H9 (cell line): ENCODE results near the gene RNF180. TPM values are rescaled to one million over a fixed set of nuclear protein-coding genes. Genes with fewer than 3 reads are reported as not detected.

Experiments
- DNase-seq: peaks from one replicate; pipeline ENCODE4 v3.0.0-alpha.2; 2017
- H2AFZ ChIP-seq: one replicate; pipeline ENCODE4 v1.6.1; 2013; ENCODE audit warnings: mild to moderate bottlenecking, low read length, control low read depth, moderate library complexity
- H2AK5ac ChIP-seq: 2 replicates; pipeline ENCODE4 v1.6.1; 2013; ENCODE audit warnings: low read length, control low read depth, mixed read lengths; ENCODE audit not compliant: insufficient read length
- H2BK120ac ChIP-seq: one replicate; pipeline ENCODE4 v1.6.1; 2013; ENCODE audit warnings: low read depth, mild to moderate bottlenecking, low read length, control low read depth, inconsistent platforms; ENCODE audit not compliant: poor library complexity, severe bottlenecking
- H2BK12ac ChIP-seq: 2 replicates; pipeline ENCODE4 v1.6.1; 2013; ENCODE audit warnings: low read length, control low read depth, mixed read lengths, low read depth; ENCODE audit not compliant: insufficient read length
- H2BK15ac ChIP-seq: 2 replicates; pipeline ENCODE4 v1.6.1; 2013; ENCODE audit warnings: low read depth, low read length, control low read depth
- H2BK20ac ChIP-seq: one replicate; pipeline ENCODE4 v1.6.1; 2013; ENCODE audit warnings: low read depth, mild to moderate bottlenecking, low read length, control low read depth, inconsistent platforms; ENCODE audit not compliant: poor library complexity, severe bottlenecking
- H2BK5ac ChIP-seq: 2 replicates; pipeline ENCODE4 v1.6.1; 2013; ENCODE audit warnings: low read length, control low read depth, mixed read lengths; ENCODE audit not compliant: insufficient read length
- H3K14ac ChIP-seq: 2 replicates; pipeline ENCODE4 v1.6.1; 2013; ENCODE audit warnings: low read length, control low read depth; ENCODE audit not compliant: insufficient read depth
- H3K18ac ChIP-seq: 2 replicates; pipeline ENCODE4 v1.6.1; 2013; ENCODE audit warnings: low read depth, mild to moderate bottlenecking, mixed read lengths, low read length, control low read depth; ENCODE audit not compliant: insufficient read length
- H3K23ac ChIP-seq: 2 replicates; pipeline ENCODE4 v1.6.1; 2013; ENCODE audit warnings: low read length, control low read depth, mixed read lengths, low read depth; ENCODE audit not compliant: insufficient read length
- H3K23me2 ChIP-seq: 2 replicates; pipeline ENCODE4 v1.6.1; 2013; ENCODE audit warnings: low read depth, mild to moderate bottlenecking, mixed read lengths, low read length, control low read depth; ENCODE audit not compliant: insufficient read length, poor library complexity, severe bottlenecking
- H3K27ac ChIP-seq: 2 replicates; pipeline ENCODE4 v1.5.1; 2013; ENCODE audit warnings: low read length, control low read depth, mixed read lengths, low read depth; ENCODE audit not compliant: insufficient read length
- H3K27me3 ChIP-seq: 2 replicates; pipeline ENCODE4 v1.6.1; 2013; ENCODE audit warnings: low read length, control low read depth, inconsistent platforms; ENCODE audit not compliant: insufficient read depth
- H3K4ac ChIP-seq: 2 replicates; pipeline ENCODE4 v1.6.1; 2013; ENCODE audit warnings: low read depth, mild to moderate bottlenecking, control low read depth, inconsistent platforms, low read length, moderate library complexity
- H3K4me1 ChIP-seq: 2 replicates; pipeline ENCODE4 v1.6.1; 2013; ENCODE audit warnings: low read length, control low read depth, inconsistent platforms; ENCODE audit not compliant: insufficient read depth
- H3K4me2 ChIP-seq: 2 replicates; pipeline ENCODE4 v1.6.1; 2013; ENCODE audit warnings: low read length, control low read depth, mixed read lengths; ENCODE audit not compliant: insufficient read length, insufficient read depth
- H3K56ac ChIP-seq: 2 replicates; pipeline ENCODE4 v1.6.1; 2013; ENCODE audit warnings: low read depth, mild to moderate bottlenecking, mixed read lengths, low read length, control low read depth; ENCODE audit not compliant: insufficient read length
- H3K79me1 ChIP-seq: 2 replicates; pipeline ENCODE4 v1.6.1; 2013; ENCODE audit warnings: low read depth, mild to moderate bottlenecking, moderate library complexity, low read length, control low read depth, inconsistent platforms; ENCODE audit not compliant: insufficient read depth, poor library complexity, severe bottlenecking
- H3K79me2 ChIP-seq: 2 replicates; pipeline ENCODE4 v1.6.1; 2013; ENCODE audit warnings: low read length, control low read depth, inconsistent platforms; ENCODE audit not compliant: insufficient read depth
- H3K9ac ChIP-seq: 2 replicates; pipeline ENCODE4 v1.6.1; 2013; ENCODE audit warnings: low read length, control low read depth, mixed read lengths; ENCODE audit not compliant: insufficient read length; ENCODE audit errors: extremely low read depth
- H3K9me3 ChIP-seq: one replicate; pipeline ENCODE4 v1.6.1; 2013; ENCODE audit warnings: low read depth, low read length, inconsistent platforms; ENCODE audit not compliant: control insufficient read depth
- H3T11ph ChIP-seq: one replicate; pipeline ENCODE4 v1.6.1; 2013; ENCODE audit warnings: mild to moderate bottlenecking, low read length, control low read depth, inconsistent platforms
- H4K20me1 ChIP-seq: one replicate; pipeline ENCODE4 v1.6.1; 2013; ENCODE audit not compliant: control insufficient read depth, insufficient read length, insufficient read depth
- H4K5ac ChIP-seq: 2 replicates; pipeline ENCODE4 v1.6.1; 2013; ENCODE audit warnings: low read depth, mild to moderate bottlenecking, mixed read lengths, low read length, control low read depth; ENCODE audit not compliant: insufficient read length
- H4K8ac ChIP-seq: replicated peaks from 2 replicates; pipeline ENCODE4 v1.6.1; 2013; ENCODE audit warnings: low read length, control low read depth, mixed read lengths, low read depth; ENCODE audit not compliant: insufficient read length
- H4K91ac ChIP-seq: 2 replicates; pipeline ENCODE4 v1.6.1; 2013; ENCODE audit warnings: low read depth, mild to moderate bottlenecking, moderate library complexity, mixed read lengths, low read length, control low read depth; ENCODE audit not compliant: insufficient read length
- H3K27ac Mint-ChIP-seq, 3 experiments: 2 replicates in 2 of 3; 3 replicates in 1 of 3; pipeline ENCODE4 v1.8.0; 2020 to 2021; ENCODE audit warnings: mixed read lengths in 3 of 3, mild to moderate bottlenecking in 1 of 3, moderate library complexity in 1 of 3
- H3K27me3 Mint-ChIP-seq: 2 replicates; pipeline ENCODE4 v1.8.0; 2021; ENCODE audit warnings: low read depth, mild to moderate bottlenecking, moderate library complexity, mixed read lengths
- H3K36me3 Mint-ChIP-seq, 3 experiments: 2 replicates in 2 of 3; 3 replicates in 1 of 3; pipeline ENCODE4 v1.8.0; 2020 to 2021; ENCODE audit warnings: low read depth in 3 of 3, mixed read lengths in 3 of 3; ENCODE audit not compliant: insufficient read depth in 1 of 3
- H3K4me1 Mint-ChIP-seq, 2 experiments: 2 replicates each; pipeline ENCODE4 v1.8.0; 2020; ENCODE audit warnings: mixed read lengths in 2 of 2
- H3K4me3 Mint-ChIP-seq, 2 experiments: 2 replicates in 1 of 2; 3 replicates in 1 of 2; pipeline ENCODE4 v1.8.0; 2020 to 2021; ENCODE audit warnings: mild to moderate bottlenecking in 2 of 2, mixed read lengths in 2 of 2, moderate library complexity in 1 of 2
- H3K9me3 Mint-ChIP-seq, 2 experiments: 2 replicates in 1 of 2; 3 replicates in 1 of 2; pipeline ENCODE4 v1.8.0; 2020; ENCODE audit warnings: mild to moderate bottlenecking in 2 of 2, mixed read lengths in 2 of 2, moderate library complexity in 1 of 2
- WGBS: extraction: QIAGEN DNeasy Blood & Tissue Kit; methylation state at CpG from one replicate; pipeline ENCODE4 v1.1.7; 2013; ENCODE audit warnings: missing lambda C conversion rate, low lambda C conversion rate, mixed read lengths; ENCODE audit not compliant: insufficient read length; ENCODE audit errors: extremely low coverage; 5-methylcytosine and 5-hydroxymethylcytosine counted together
- total RNA-seq: library from RNA; stranded (reverse); gene quantifications from 2 replicates; pipeline ENCODE4 v1.2.1, GENCODE V29; 2021
- TF ChIP-seq, protein P1 (sequence below): fragments of 200-600 bp; sonication (generic); conservative IDR thresholded peaks from 3 replicates; pipeline ENCODE4 v1.8.0; 2021; ENCODE audit warnings: antibody characterized with exemption, mild to moderate bottlenecking

RNF180 gene
- total RNA-seq, 1 experiment from 2014 or later, result 2.5 TPM

- Histone ChIP-seq H3K4ac (no peak overlapping the region), H3T11ph (no peak overlapping the region), H3K9ac (no peak overlapping the region), H3K23ac (no peak overlapping the region), H4K20me1 (no peaks in the 10 kb centered on the region), H4K8ac (no peak overlapping the region), H4K5ac (no peak overlapping the region), H2BK120ac (no peak overlapping the region), H3K4me1 (no peaks in the 10 kb centered on the region), H2BK20ac (no peak overlapping the region), H2AFZ (no peak overlapping the region), H3K14ac (no peak overlapping the region), H3K56ac (no peak overlapping the region), H4K91ac (no peak overlapping the region), H2BK5ac (no peak overlapping the region), H3K23me2 (no peaks in the 10 kb centered on the region), H3K27me3 (no peaks in the 10 kb centered on the region), H2AK5ac (no peak overlapping the region), H3K9me3 (no peaks in the 10 kb centered on the region), H3K27ac (no peak overlapping the region), H2BK15ac (no peak overlapping the region), H3K18ac (no peak overlapping the region), H3K4me2 (no peak overlapping the region), H3K79me2 (no peaks in the 10 kb centered on the region), H3K79me1 (no peaks in the 10 kb centered on the region), H2BK12ac (no peak overlapping the region)
- no peaks in the 10 kb centered on the region for H3K36me3 Mint-ChIP-seq
- no CpG with 5 or more reads among the region's 1 CpG for WGBS
- DNase-seq, result no peak
- H3K9me3 Mint-ChIP-seq, result no peaks in the 10 kb centered on the region
- no peaks in the 10 kb centered on the region; a peak in 1 of 4 replicates for H3K4me1 Mint-ChIP-seq
- H3K4me3 Mint-ChIP-seq, result no peak overlapping the region
- no peak overlapping the region for H3K27ac Mint-ChIP-seq
- TF ChIP-seq, protein P1, sequence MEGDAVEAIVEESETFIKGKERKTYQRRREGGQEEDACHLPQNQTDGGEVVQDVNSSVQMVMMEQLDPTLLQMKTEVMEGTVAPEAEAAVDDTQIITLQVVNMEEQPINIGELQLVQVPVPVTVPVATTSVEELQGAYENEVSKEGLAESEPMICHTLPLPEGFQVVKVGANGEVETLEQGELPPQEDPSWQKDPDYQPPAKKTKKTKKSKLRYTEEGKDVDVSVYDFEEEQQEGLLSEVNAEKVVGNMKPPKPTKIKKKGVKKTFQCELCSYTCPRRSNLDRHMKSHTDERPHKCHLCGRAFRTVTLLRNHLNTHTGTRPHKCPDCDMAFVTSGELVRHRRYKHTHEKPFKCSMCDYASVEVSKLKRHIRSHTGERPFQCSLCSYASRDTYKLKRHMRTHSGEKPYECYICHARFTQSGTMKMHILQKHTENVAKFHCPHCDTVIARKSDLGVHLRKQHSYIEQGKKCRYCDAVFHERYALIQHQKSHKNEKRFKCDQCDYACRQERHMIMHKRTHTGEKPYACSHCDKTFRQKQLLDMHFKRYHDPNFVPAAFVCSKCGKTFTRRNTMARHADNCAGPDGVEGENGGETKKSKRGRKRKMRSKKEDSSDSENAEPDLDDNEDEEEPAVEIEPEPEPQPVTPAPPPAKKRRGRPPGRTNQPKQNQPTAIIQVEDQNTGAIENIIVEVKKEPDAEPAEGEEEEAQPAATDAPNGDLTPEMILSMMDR, result no peak
- no peaks in the 10 kb centered on the region for H3K27me3 Mint-ChIP-seq
Observed at GRCh38 chr5:64125521-64125920, 40.1 kb upstream of the RNF180 start.
